SJCRH30 (cell line): ENCODE data around the gene OGFOD3. TPM values are rescaled to one million over a fixed set of nuclear protein-coding genes. Genes with fewer than 3 reads are reported as not detected.
"Not testable (repeated sequence)": the region's sequence is repeated elsewhere in the genome, so short reads cannot be mapped to it uniquely, and the experiment has no call there.

Source experiments
- DNase-seq, 2 experiments: peaks; one replicate each; pipeline ENCODE4 v3.0.0-alpha.2; 2015 to 2020
- H3K27ac ChIP-seq: fragments of 250-450 bp; sonication (Bioruptor Pico); 2 replicates; pipeline ENCODE4 v1.5.1; 2020; ENCODE audit warnings: mild to moderate bottlenecking, moderate library complexity
- H3K27me3 ChIP-seq: fragments of 250-450 bp; sonication (Bioruptor Pico); 2 replicates; pipeline ENCODE4 v1.5.1; 2020; ENCODE audit warnings: mild to moderate bottlenecking, moderate library complexity
- H3K36me3 ChIP-seq: fragments of 250-450 bp; sonication (Bioruptor Pico); 2 replicates; pipeline ENCODE4 v1.5.1; 2020; ENCODE audit warnings: mild to moderate bottlenecking, moderate library complexity
- H3K4me1 ChIP-seq: fragments of 250-450 bp; sonication (Bioruptor Pico); 2 replicates; pipeline ENCODE4 v1.5.1; 2020; ENCODE audit warnings: mild to moderate bottlenecking, moderate library complexity
- H3K4me3 ChIP-seq: fragments of 250-450 bp; sonication (Bioruptor Pico); 2 replicates; pipeline ENCODE4 v1.5.1; 2020; ENCODE audit warnings: mild to moderate bottlenecking, moderate library complexity
- H3K9me3 ChIP-seq: fragments of 250-450 bp; sonication (Bioruptor Pico); replicated peaks from 2 replicates; pipeline ENCODE4 v1.5.1; 2020; ENCODE audit warnings: mild to moderate bottlenecking, moderate library complexity
- total RNA-seq: library from RNA; depleted of rRNA; stranded (reverse); fragments of >200 nt; shearing (Covaris generic); gene quantifications from 2 replicates; pipeline ENCODE4 v1.2.3, GENCODE V29; 2014

Gene OGFOD3
- total RNA-seq, 1 experiment from 2014 or later = 144 TPM

- Histone ChIP-seq H3K27ac (no peak overlapping the region), H3K36me3 (no peaks in the 10 kb centered on the region), H3K9me3 (no peaks in the 10 kb centered on the region), H3K4me3 (no peak overlapping the region), H3K4me1 (peaks cover 10% of the 10 kb centered on the region), H3K27me3 (no peaks in the 10 kb centered on the region)
- DNase-seq = peak in 1 of 2 experiments; percentile 8
Observed at GRCh38 chr17:82375359-82376041, 42.9 kb downstream of the OGFOD3 start.

DNA sequence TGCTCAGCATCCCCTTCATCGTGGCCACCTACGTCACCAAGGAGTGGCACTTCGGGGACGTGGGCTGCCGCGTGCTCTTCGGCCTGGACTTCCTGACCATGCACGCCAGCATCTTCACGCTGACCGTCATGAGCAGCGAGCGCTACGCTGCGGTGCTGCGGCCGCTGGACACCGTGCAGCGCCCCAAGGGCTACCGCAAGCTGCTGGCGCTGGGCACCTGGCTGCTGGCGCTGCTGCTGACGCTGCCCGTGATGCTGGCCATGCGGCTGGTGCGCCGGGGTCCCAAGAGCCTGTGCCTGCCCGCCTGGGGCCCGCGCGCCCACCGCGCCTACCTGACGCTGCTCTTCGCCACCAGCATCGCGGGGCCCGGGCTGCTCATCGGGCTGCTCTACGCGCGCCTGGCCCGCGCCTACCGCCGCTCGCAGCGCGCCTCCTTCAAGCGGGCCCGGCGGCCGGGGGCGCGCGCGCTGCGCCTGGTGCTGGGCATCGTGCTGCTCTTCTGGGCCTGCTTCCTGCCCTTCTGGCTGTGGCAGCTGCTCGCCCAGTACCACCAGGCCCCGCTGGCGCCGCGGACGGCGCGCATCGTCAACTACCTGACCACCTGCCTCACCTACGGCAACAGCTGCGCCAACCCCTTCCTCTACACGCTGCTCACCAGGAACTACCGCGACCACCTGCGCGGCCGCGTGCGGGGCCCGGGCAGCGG, 43.6 kb downstream of the OGFOD3 start:
- peaks cover 5% of the 10 kb centered on the region for H3K4me1 ChIP-seq
- H3K27me3 ChIP-seq = no peaks in the 10 kb centered on the region
- no peaks in the 10 kb centered on the region for H3K9me3 ChIP-seq
- DNase-seq = peak in 1 of 2 experiments; percentile 6
- no peaks in the 10 kb centered on the region for H3K36me3 ChIP-seq
- H3K27ac ChIP-seq = no peak overlapping the region
- H3K4me3 ChIP-seq = no peak overlapping the region

DNA sequence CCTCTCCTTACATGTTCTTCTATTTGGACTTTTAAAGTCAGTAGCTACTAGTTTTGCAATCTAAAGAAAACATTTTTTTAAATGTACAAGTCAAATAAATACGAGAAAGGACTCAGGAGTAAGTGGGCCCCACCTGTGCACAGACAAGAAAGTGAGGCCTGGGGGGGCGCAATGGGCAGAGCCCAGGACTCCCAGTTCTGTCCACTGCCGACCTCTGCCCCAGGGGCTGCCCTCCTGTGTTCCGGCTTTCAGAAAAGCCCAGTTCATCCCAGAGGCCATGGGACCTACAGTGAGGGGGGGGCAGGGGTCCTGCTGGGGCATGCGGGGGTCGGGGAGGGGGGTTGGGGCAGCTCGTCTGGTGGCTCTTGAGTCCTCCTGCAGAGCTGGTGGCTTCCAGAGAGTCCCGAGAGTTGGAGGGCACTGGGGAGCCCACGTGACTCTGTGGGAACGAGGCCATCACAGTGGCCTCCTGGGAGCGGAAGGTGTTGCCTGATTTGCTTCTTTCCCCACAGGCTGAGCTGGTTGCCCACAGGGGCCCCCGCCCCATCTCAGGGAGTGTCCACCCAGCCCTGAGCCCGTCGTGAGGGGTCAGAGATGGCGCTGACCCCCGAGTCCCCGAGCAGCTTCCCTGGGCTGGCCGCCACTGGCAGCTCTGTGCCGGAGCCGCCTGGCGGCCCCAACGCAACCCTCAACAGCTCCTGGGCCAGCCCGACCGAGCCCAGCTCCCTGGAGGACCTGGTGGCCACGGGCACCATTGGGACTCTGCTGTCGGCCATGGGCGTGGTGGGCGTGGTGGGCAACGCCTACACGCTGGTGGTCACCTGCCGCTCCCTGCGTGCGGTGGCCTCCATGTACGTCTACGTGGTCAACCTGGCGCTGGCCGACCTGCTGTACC, 44.4 kb downstream of the OGFOD3 start:
- peaks cover 5% of the 10 kb centered on the region for H3K4me1 ChIP-seq
- no peaks in the 10 kb centered on the region for H3K36me3 ChIP-seq
- H3K27ac ChIP-seq = no peak overlapping the region
- no peaks in the 10 kb centered on the region for H3K9me3 ChIP-seq
- peak in 1 of 2 experiments; percentile 8 for DNase-seq
- no peak overlapping the region for H3K4me3 ChIP-seq
- H3K27me3 ChIP-seq = no peaks in the 10 kb centered on the region

DNA sequence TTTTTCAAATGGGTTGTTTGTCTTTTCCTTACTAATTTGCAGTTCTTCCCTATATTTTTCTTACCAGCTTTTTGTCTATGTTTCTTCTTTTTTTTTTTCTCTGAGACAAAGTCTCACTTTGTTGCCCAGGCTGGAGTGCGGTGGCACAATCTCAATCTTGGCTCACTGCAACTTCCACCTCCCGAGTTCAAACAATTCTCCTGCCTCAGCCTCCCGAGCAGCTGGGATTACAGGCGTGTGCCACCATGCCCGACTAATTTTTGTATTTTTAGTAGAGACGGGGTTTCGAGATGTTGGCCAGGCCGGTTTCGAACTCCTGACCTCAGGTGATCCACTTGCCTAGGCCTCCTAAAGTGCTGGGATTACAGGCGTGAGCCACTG, 45.3 kb downstream of the OGFOD3 start:
- not testable (repeated sequence) for H3K4me1 ChIP-seq, H3K27ac ChIP-seq, H3K36me3 ChIP-seq, DNase-seq, H3K27me3 ChIP-seq, H3K4me3 ChIP-seq, H3K9me3 ChIP-seq

DNA sequence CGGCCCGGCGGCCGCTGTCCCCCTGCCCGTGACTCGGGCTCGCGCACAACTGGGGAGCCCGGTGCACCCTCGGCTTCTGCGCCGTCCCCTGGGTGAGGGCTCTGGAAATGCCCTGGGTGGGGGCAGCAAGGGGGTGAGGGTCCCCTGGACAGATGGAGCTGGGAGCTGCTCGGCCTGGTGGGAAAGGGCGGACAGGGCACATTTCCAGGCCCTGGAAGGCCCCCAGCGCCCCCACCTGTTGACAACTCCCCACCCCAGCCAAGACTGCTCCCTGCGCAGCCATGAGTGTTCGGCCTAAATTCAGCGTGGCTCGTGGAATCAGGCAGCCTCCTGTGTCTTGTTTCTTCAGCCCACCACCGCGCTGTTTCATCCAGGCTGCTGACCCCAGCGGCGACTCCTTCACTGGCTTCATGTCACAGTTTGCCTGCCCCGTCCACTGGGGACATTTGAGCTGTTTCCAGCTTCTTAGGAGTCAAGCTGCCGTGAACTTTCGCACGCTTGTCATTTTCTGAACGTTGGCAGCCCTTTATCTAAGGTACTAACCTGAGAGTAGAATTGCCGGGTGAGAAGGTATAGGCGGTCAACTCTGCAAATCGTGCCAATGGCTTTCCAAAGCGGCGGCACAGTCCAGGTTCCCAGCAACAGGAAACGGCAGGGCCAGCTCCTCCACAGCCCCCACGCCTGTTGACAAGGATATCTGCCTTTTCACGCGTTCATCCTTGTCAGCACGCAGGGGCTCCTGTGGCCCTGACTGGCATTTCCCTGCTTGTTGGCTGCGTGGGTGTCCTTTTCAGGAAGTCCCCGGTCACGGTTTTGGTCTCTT, 45.9 kb downstream of the OGFOD3 start:
- no peaks in the 10 kb centered on the region for H3K9me3 ChIP-seq
- H3K27me3 ChIP-seq = no peaks in the 10 kb centered on the region
- peaks cover 8% of the 10 kb centered on the region for H3K4me1 ChIP-seq
- no peaks in the 10 kb centered on the region for H3K36me3 ChIP-seq
- no peak overlapping the region; the same call in 1 of the 2 replicates for H3K27ac ChIP-seq
- H3K4me3 ChIP-seq = peak overlapping the region; percentile 60
- no peak for DNase-seq

GRCh38 chr17:82371333-82372248, 46.8 kb downstream of the OGFOD3 start, which contains the start of gene UTS2R:
Gene UTS2R (plus strand): TSS chr17:82371765. CDS start chr17:82374325, 2,560 bp downstream.
- Histone ChIP-seq H3K27ac (peak within 1 kb of the TSS; percentile 23; the same call in 1 of the 2 replicates), H3K36me3 (no peaks in the 10 kb centered on the region), H3K4me1 (peaks cover 12% of the 10 kb centered on the region), H3K9me3 (no peaks in the 10 kb centered on the region), H3K27me3 (no peaks in the 10 kb centered on the region), H3K4me3 (peak within 1 kb of the TSS; percentile 60)
- DNase-seq = peak; percentile 54 to 62

DNA sequence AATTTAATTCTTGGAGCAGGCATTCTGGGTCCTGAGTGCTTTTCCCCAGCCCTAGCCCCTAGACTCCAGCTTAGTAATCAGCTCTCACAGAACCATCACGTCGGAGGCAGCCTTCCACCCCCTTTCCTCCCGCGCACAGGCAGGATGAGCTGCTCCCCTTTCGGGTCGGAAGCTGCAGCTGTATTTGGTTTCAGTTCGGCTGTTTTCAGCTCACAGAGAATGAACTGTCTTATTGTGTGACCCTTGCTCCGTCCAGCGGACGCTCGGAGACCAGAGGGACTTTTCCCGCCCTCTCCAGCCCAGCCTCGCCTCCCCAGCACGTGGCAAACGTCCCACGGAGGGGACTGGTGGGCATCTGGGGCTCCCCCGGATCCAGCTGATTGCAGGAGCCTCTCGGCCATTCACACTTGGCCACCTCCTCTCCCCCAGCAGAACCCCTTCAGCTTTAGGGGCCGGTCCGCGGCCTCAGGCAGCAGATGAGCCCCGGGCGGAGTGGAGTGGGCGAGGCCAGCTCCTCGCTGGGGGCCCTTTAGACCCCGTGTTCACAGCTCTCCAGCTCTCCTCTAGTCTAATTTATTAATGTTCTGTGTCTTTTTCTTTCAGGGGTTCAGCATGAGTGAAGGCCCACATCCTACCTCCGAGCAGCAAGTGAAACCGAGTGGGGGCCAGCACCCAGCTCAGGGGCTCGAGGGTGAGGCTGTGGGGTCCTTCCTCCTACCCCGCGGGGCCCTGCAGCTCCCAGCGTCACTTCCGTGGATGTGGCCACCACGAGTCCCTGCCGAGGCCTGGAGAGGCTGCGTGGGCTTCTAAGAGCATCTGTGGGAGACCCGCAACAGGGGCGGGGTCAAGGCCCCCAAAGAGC, 47.7 kb downstream of the OGFOD3 start:
- peak in 1 of 2 experiments; percentile 68 for DNase-seq
- H3K4me3 ChIP-seq = peak overlapping the region; percentile 60
- H3K4me1 ChIP-seq = peaks cover 17% of the 10 kb centered on the region
- peak overlapping the region; percentile 23; the same call in 1 of the 2 replicates for H3K27ac ChIP-seq
- H3K27me3 ChIP-seq = no peaks in the 10 kb centered on the region
- no peaks in the 10 kb centered on the region for H3K9me3 ChIP-seq
- no peaks in the 10 kb centered on the region for H3K36me3 ChIP-seq

GRCh38 chr17:82369211-82369610, 49.2 kb downstream of the OGFOD3 start:
- no peak overlapping the region for H3K27ac ChIP-seq
- H3K4me3 ChIP-seq = no peak overlapping the region
- no peak for DNase-seq
- no peaks in the 10 kb centered on the region for H3K27me3 ChIP-seq
- no peaks in the 10 kb centered on the region for H3K36me3 ChIP-seq
- no peaks in the 10 kb centered on the region for H3K9me3 ChIP-seq
- H3K4me1 ChIP-seq = peaks cover 23% of the 10 kb centered on the region

DNA sequence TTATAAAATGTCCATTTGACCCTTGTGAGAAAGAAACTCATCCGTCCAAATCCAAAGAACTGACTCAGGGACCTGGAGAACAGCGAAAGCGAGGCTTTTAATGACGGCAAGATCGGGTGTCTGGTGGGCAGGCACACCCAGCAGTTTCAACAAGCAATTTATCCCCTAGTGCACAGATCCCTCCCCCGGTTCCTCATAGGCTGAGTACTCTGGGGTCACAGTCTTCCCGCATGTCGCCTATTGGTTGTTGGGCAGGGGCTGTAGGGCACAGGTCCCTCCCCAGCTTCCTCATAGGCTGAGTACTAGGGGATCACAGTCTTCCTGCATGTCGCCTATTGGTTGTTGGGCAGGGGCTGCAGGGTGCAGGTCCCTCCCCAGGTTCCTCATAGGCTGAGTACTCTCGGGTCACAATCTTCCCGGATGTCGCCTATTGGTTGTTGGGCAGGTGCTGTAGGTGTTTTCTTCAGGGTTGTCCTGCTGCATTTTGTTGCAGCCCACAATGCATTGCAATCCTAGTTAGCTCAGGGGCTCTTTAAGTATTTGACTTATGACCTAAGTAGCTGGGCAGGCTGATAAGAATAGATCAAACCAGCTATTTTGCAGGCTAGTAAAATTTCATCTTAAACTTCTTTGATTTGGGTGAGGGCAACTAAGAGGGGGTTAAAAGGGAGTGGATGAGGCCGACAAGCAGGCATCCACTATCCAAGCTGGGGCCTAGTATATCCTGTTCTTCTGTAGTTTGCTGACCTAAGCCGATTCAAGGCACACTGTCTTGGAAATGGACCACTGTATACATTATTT, 50.5 kb downstream of the OGFOD3 start:
- DNase-seq = peak; percentile 97 to 100

DNA sequence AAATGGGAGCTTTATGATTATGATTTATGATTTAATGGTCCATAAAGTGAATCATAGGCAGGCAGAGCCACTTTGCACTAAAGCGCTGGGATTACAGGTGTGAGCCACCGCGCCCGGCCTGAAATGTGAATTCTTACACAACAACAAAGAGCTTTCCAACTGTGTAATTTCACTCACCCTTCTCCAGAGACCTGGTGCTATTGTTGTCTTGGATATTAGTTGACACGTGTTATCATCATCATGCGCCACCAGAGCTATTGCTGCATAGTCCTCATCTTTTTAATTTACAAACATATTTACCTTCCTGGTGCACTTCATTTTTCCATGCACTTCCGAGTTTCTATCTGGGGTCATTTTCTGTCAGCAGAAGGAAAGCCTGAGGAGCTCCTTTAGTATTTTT, 51.6 kb downstream of the OGFOD3 start:
- H3K4me3 ChIP-seq = no peak overlapping the region
- no peaks in the 10 kb centered on the region for H3K27me3 ChIP-seq
- H3K9me3 ChIP-seq = no peaks in the 10 kb centered on the region
- H3K36me3 ChIP-seq = no peaks in the 10 kb centered on the region
- no peak for DNase-seq
- peaks cover 23% of the 10 kb centered on the region for H3K4me1 ChIP-seq
- H3K27ac ChIP-seq = no peak overlapping the region

More for the DNA sequence above, 50.5 kb downstream of the OGFOD3 start:
- Histone ChIP-seq H3K36me3 (no peaks in the 10 kb centered on the region), H3K27me3 (no peaks in the 10 kb centered on the region), H3K4me3 (peak overlapping the region; percentile 34), H3K4me1 (peaks cover 23% of the 10 kb centered on the region), H3K9me3 (no peaks in the 10 kb centered on the region), H3K27ac (peak overlapping the region; percentile 11; the same call in 1 of the 2 replicates)

DNA sequence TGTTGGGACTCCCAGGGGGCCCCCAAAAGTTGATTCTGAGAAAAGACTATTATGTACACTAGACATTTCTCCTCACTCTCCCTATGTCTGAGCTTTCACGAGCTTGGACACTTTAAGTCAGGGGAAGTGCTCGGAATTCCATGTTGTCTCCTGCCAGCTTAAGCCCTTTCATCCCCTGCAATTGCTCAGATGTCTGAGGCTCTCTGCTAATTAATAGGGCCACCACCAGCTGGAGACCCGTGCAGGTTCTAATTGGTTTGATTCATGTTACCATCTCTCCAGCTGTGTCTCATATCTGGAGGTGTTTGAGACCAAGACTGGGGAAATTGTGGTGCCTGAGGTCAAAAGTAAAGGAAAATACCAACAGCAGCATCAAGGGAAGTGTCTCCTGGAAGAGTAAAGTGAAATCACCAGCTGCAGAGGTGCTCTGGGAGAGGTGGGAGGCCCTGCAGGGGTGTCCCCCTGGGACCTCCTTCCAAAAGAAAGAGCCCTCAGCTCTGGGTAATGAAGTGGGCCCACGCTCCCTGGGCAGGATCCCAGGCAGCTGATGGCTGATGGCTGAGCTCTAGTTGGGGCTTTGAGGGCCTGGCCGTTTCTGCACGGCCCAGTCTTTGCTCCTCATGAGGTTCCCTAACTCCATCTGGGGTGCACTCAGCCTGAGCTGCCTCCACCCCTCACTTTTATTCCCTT, 52.6 kb downstream of the OGFOD3 start:
- DNase-seq = no peak
- H3K27ac ChIP-seq = no peak overlapping the region
- no peaks in the 10 kb centered on the region for H3K36me3 ChIP-seq
- no peaks in the 10 kb centered on the region for H3K9me3 ChIP-seq
- peaks cover 23% of the 10 kb centered on the region for H3K4me1 ChIP-seq
- no peak overlapping the region for H3K4me3 ChIP-seq
- H3K27me3 ChIP-seq = no peaks in the 10 kb centered on the region
